Transverse colon (tissue), 4 donors: ENCODE results near the gene FAM171A1. TPM values are rescaled to one million over a fixed set of nuclear protein-coding genes. Genes with fewer than 3 reads are reported as not detected.

Source experiments
- DNase-seq: peaks from one replicate; pipeline ENCODE4 v3.0.0-alpha.2; 2019
- H3K27ac ChIP-seq, 4 donors: fragments of 200-600 bp; sonication (generic); 2 replicates each; pipeline ENCODE4 v1.5.1; 2016 to 2018; ENCODE audit warnings: inconsistent platforms in 4 of 4
- H3K27me3 ChIP-seq: fragments of 200-600 bp; sonication (generic); 2 replicates; pipeline ENCODE4 v1.5.1; 2017; ENCODE audit warnings: inconsistent platforms
- H3K36me3 ChIP-seq, 4 donors: fragments of 200-600 bp; sonication (generic); 2 replicates each; pipeline ENCODE4 v1.5.1; 2017 to 2019; ENCODE audit warnings: inconsistent platforms in 4 of 4
- H3K4me1 ChIP-seq, 4 donors: fragments of 200-600 bp; sonication (generic); 2 replicates each; pipeline ENCODE4 v1.5.1; 2017 to 2020; ENCODE audit warnings: inconsistent platforms in 4 of 4
- H3K4me3 ChIP-seq, 4 donors: fragments of 200-600 bp; sonication (generic); 1 replicate in 1 of 4; 2 replicates in 3 of 4; pipeline versions ENCODE4 v1.5.1 to v1.6.1; 2017 to 2019; ENCODE audit warnings: inconsistent platforms in 4 of 4
- H3K9me3 ChIP-seq, 2 donors: fragments of 200-600 bp; sonication (generic); 2 replicates each; pipeline ENCODE4 v1.5.1; 2017 to 2019; ENCODE audit warnings: inconsistent platforms in 2 of 2
- EP300 ChIP-seq: sonication (generic); formaldehyde crosslinking; IDR thresholded peaks from one replicate; pipeline ENCODE4 v1.6.1; 2017; ENCODE audit warnings: antibody characterized with exemption, low read depth
- POLR2A ChIP-seq: fragments of 450-650 bp; IDR thresholded peaks from one replicate; pipeline ENCODE4 v1.6.1; 2016; ENCODE audit warnings: antibody characterized with exemption, mild to moderate bottlenecking, moderate library complexity
- POLR2AphosphoS5 ChIP-seq, 3 donors: sonication (generic); formaldehyde crosslinking; IDR thresholded peaks; one replicate each; pipeline ENCODE4 v1.6.1; 2016; ENCODE audit warnings: antibody characterized with exemption in 3 of 3
- WGBS, 2 donors: methylation state at CpG; one replicate each; pipeline ENCODE4 v1.1.5; 2018; ENCODE audit warnings: low coverage in 1 of 2; 5-methylcytosine and 5-hydroxymethylcytosine counted together
- in situ Hi-C, 4 donors: fragments of 200-750 bp; cut with MboI; loops; one replicate each; pipeline versions ENCODE4 v1.15.0 to v1.15.1; 2017; ENCODE audit warnings: low sequenced_read_pairs in 3 of 4, low pct_ligation_motif_present in 1 of 4, low pct_unique_long_range_greater_than_20kb in 1 of 4
- intact Hi-C: fragments of 100-400 bp; cut with DNase I; formaldehyde crosslinking; loops from one replicate; pipeline ENCODE4 v1.15.1; 2023; ENCODE audit warnings: low total_unique reads
- total RNA-seq, 4 donors: library from RNA; depleted of rRNA; stranded (reverse); fragments of >200 nt; gene quantifications; one replicate each; pipeline ENCODE4 v1.1.0, GENCODE V29; 2016
- TF ChIP-seq, protein P1 (sequence below), 5 experiments: fragments of 200-600 bp in 3 of 5; fragments of 450-650 bp in 2 of 5; sonication (generic) in 3 of 5; IDR thresholded peaks; 1 replicate in 2 of 5; 2 replicates in 3 of 5; pipeline ENCODE4 v1.5.1; 2016 to 2017; ENCODE audit warnings: antibody characterized with exemption in 5 of 5, inconsistent platforms in 3 of 5, mild to moderate bottlenecking in 2 of 5, moderate library complexity in 1 of 5

The FAM171A1 gene
- total RNA-seq, 4 donors from 2014 or later = 29.2 to 42.2 (median 38.2) TPM

DNA sequence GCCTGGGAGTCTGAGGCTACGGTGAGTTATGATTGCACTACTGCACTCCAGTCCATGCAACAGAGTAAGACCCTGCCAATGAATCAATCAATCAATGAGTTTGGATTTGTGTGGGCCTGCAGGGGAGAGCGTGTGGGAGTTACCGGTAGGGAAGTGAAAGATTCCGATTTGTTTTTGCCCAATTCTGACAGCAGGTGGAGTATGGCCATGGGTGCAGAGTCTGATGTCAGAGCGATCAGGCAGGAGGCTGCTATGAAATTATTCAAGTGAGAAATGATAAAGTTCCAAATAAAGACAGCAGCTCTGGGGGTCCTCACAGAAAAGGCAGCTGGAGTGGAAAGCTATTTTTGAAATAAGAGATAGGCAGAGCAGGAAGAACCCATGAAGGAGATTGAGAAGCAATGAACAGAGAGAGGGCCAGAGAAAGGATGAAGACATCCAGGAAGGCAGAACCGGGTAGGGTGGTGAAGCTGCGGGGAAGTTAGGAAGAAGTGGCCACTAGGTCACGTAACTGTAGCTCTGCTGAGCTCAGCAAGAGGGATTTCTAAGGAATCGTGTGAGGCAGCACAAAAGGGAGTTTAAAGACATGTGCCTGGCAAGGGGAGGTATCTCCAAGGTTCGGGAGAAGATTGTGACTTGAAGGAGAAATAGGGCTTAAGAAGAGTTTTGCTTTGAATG lies 108.9 kb downstream of the FAM171A1 start:
- no peak for TF ChIP-seq POLR2AphosphoS5 (IDR thresholded peaks at IDR 0.05)
- TF ChIP-seq, protein P1, sequence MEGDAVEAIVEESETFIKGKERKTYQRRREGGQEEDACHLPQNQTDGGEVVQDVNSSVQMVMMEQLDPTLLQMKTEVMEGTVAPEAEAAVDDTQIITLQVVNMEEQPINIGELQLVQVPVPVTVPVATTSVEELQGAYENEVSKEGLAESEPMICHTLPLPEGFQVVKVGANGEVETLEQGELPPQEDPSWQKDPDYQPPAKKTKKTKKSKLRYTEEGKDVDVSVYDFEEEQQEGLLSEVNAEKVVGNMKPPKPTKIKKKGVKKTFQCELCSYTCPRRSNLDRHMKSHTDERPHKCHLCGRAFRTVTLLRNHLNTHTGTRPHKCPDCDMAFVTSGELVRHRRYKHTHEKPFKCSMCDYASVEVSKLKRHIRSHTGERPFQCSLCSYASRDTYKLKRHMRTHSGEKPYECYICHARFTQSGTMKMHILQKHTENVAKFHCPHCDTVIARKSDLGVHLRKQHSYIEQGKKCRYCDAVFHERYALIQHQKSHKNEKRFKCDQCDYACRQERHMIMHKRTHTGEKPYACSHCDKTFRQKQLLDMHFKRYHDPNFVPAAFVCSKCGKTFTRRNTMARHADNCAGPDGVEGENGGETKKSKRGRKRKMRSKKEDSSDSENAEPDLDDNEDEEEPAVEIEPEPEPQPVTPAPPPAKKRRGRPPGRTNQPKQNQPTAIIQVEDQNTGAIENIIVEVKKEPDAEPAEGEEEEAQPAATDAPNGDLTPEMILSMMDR (IDR thresholded peaks at IDR 0.05) = peak; percentile 33 to 60 (median 38)
- no peaks in the 10 kb centered on the region for H3K4me1 ChIP-seq
- H3K36me3 ChIP-seq = no peaks in the 10 kb centered on the region
- no peak overlapping the region for H3K4me3 ChIP-seq
- no peaks in the 10 kb centered on the region for H3K27me3 ChIP-seq
- H3K27ac ChIP-seq = no peak overlapping the region
- H3K9me3 ChIP-seq = no peaks in the 10 kb centered on the region
- DNase-seq = peak; percentile 25
- intact Hi-C loops = no loop called here
- in situ Hi-C loops = loop anchor here in 2 of 4 donors (10.0 to 25.0 kb wide), 2 partner anchors 100 to 113 kb away; partner anchors contain the start of gene FAM171A1 (in 2 of the 2)
- 31 to 38% methylated on average over 8 to 10 of the region's 10 CpGs for WGBS, 2 donors

DNA sequence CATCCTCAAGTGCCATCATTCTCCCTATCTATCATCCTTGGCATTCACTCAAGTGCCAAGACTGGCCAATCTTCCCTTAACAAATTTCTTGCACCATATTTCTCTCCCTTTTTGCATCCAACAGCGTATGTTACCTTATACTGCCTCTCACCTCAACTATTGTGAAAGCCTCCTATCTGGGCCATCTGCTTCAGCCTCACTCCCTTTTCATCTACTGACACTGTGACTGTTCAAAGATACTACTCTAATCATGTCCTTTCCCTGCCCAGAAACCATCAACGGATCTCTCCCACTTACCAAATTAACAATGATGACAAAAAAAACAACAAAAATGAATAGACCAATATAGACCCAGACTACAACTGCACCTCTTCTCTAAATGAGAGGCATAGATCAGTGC lies 112.0 kb downstream of the FAM171A1 start:
- H3K4me3 ChIP-seq = no peak overlapping the region
- H3K27ac ChIP-seq = no peak overlapping the region
- in situ Hi-C loops (loop anchor here in 1 of 4 donors (25.0 kb wide), 1 partner anchor 103 kb away; the partner anchor contains the start of gene FAM171A1), intact Hi-C loops (no loop called here)
- no peak for TF ChIP-seq POLR2A
- TF ChIP-seq EP300 = no peak
- TF ChIP-seq, protein P1 (IDR thresholded peaks at IDR 0.05) = no peak
- no peak for TF ChIP-seq POLR2AphosphoS5 (IDR thresholded peaks at IDR 0.05)
- H3K4me1 ChIP-seq = no peaks in the 10 kb centered on the region
- no peaks in the 10 kb centered on the region for H3K27me3 ChIP-seq
- WGBS, 2 donors = 87 to 91% methylated on average over 2 of the region's 2 CpGs
- no peaks in the 10 kb centered on the region for H3K9me3 ChIP-seq
- H3K36me3 ChIP-seq = no peaks in the 10 kb centered on the region
- DNase-seq = no peak

DNA sequence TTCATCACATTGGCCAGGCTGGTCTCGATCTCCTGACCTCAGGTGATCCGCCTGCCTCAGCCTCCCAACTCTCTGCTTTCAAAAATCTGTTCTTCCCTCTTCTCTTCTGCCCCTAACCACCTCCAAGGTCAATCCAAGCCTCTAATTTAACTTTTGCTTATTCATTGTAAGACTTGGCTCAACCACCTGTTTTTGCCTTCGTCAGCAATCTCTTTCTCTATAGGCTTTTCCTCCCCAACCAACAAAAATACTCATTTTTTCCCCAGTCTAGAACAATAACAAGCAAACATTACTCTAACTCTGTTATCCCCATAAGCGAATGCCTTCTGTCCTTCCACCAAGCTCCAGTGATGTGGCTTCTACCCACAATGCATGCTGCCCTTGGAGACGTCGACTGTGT lies 112.8 kb downstream of the FAM171A1 start:
- Histone ChIP-seq H3K4me1 (no peaks in the 10 kb centered on the region), H3K4me3 (no peak overlapping the region), H3K36me3 (no peaks in the 10 kb centered on the region), H3K9me3 (no peaks in the 10 kb centered on the region), H3K27me3 (no peaks in the 10 kb centered on the region), H3K27ac (no peak overlapping the region)
- in situ Hi-C loops (loop anchor here in 1 of 4 donors (25.0 kb wide), 1 partner anchor 104 kb away; the partner anchor contains the start of gene FAM171A1), intact Hi-C loops (no loop called here)
- TF ChIP-seq EP300 (no peak), POLR2AphosphoS5 (IDR thresholded peaks at IDR 0.05) (no peak), POLR2A (no peak)
- TF ChIP-seq, protein P1 (IDR thresholded peaks at IDR 0.05) = no peak
- DNase-seq = no peak
- WGBS, 2 donors = 90 to 91% methylated on average over 3 to 6 of the region's 6 CpGs

DNA sequence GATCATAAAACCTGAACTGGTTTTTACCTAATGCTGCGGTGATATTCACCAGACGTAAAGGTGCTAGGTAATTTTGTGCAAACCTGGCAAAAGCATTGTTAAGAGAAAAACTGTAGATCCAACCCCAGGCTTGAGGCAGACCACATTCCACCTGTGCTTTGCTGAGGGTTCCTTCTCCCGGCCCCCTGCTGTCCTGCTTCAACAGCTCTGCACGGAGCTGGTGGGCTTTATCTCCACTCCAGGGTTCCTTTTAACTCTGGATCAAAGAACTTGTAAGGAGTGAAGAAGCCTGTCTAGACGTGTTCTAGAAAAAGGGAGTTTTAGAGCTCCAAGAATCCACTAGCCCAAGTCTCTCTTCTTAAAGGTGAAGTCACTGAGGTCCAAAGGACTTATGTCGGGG lies 115.1 kb downstream of the FAM171A1 start:
- DNase-seq = no peak
- H3K27ac ChIP-seq = no peak overlapping the region
- in situ Hi-C loops = loop anchor here in 1 of 4 donors (25.0 kb wide), 1 partner anchor 106 kb away; the partner anchor contains the start of gene FAM171A1
- intact Hi-C loops = no loop called here
- H3K4me1 ChIP-seq = no peaks in the 10 kb centered on the region
- no peak overlapping the region for H3K4me3 ChIP-seq
- TF ChIP-seq, protein P1 (IDR thresholded peaks at IDR 0.05) = no peak
- TF ChIP-seq EP300 (no peak), POLR2AphosphoS5 (IDR thresholded peaks at IDR 0.05) (no peak), POLR2A (no peak)
- H3K9me3 ChIP-seq = no peaks in the 10 kb centered on the region
- WGBS, 2 donors = 90 to 91% methylated on average over 4 to 6 of the region's 6 CpGs
- H3K27me3 ChIP-seq = no peaks in the 10 kb centered on the region
- no peaks in the 10 kb centered on the region for H3K36me3 ChIP-seq
